Measurements from ENCODE around the gene ARID3A. TPM values are rescaled to one million over a fixed set of nuclear protein-coding genes. Genes with fewer than 3 reads are reported as not detected.

The ARID3A gene
- total RNA-seq, 3 donors from 2014 or later: 10.1 to 16.0 (median 14.5) TPM

DNA sequence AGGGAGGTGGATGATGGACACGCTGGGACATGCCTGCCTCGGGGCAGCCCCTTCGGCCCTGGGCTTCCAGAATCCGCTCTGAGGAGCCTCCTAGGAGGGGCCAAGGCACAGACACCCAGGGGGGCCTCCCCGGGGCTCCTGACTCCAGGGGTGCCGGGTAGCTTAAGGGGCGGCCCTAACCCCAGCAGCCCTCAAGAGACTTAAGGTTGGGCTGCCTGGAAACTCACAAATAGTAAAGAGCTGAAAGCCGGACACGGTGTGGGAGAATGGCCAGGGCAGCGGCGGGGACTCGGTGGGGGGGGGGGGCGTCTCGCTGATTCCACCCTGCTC is 7.7 kb downstream of the ARID3A start:
- no peaks in the 10 kb centered on the region for H3K9me3 ChIP-seq
- no peak for ATAC-seq
- intact Hi-C loops (cut with DNase I, micrococcal nuclease): no loop called here
- TF ChIP-seq, protein P1, sequence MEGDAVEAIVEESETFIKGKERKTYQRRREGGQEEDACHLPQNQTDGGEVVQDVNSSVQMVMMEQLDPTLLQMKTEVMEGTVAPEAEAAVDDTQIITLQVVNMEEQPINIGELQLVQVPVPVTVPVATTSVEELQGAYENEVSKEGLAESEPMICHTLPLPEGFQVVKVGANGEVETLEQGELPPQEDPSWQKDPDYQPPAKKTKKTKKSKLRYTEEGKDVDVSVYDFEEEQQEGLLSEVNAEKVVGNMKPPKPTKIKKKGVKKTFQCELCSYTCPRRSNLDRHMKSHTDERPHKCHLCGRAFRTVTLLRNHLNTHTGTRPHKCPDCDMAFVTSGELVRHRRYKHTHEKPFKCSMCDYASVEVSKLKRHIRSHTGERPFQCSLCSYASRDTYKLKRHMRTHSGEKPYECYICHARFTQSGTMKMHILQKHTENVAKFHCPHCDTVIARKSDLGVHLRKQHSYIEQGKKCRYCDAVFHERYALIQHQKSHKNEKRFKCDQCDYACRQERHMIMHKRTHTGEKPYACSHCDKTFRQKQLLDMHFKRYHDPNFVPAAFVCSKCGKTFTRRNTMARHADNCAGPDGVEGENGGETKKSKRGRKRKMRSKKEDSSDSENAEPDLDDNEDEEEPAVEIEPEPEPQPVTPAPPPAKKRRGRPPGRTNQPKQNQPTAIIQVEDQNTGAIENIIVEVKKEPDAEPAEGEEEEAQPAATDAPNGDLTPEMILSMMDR (IDR thresholded peaks at IDR 0.05): no peak
- no peak overlapping the region for H3K4me3 ChIP-seq
- no peak for DNase-seq
- peaks cover 29% of the 10 kb centered on the region for H3K4me1 ChIP-seq (ENCODE audit: low read depth)
- no peaks in the 10 kb centered on the region for H3K36me3 ChIP-seq (ENCODE audit: low read depth)

DNA sequence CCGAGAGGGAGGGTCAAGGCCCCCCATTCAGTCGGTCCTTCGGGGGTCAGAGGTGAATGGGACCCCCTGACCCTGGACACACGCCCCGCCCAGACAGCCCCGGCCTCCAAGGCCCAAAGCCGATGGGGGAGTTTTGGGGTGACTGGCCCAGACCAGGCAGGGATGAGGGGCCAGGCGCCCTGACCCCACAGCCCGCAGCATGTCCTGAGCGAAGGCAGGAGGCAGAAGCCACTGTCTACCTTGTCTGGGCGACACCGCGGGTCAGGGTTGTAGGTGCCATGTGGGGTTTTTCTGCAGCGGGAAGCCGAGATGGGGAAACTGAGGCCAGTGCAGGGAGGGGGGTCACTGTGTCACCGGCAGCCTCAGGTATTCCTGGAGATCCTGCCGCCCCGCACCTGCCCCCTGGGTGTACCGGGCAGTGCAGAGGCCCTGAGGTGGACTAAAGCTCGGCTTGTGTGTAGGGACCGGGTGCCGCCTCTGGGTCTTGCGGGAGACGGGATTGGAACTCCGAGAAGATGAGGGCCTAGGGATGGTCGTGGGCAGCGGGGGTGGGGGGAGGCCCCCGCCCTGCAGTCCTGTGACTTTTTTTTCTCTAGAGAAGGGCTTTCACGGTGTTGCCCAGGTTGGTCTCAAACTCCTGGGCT is 8.5 kb downstream of the ARID3A start:
- peak; percentile 5 for ATAC-seq
- DNase-seq: no peak
- H3K36me3 ChIP-seq (ENCODE audit: low read depth): no peaks in the 10 kb centered on the region

DNA sequence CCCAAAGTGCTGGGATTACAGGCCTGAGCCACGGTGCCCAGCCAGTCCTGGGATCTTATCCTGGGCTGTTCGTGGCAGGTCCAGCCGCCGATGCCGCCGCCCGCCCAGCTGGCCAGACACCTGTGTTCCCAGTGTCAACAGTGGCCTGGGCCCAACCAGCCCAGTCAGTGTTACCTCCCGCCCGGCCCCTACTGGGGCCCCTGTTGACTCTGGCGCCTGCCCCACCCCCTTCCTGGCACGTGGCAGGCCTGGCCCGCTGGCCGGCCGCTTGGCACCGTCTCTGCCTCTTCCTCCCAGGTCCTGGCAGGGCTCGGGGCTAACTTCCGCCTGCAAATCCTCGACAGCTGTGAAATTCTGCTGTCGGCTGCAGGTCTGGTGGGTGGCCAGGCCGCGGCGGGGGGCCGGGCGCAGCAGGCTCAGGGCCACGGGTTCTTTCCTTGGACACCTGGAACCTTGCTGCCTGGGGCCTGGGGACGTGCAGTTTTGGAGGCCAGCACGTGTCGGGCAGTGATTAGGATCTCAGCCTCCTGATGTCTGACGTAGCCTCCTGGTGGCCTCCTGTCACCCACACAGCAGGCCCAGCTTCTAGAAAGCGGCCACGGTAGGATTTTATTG is 9.1 kb downstream of the ARID3A start:
- peaks cover 29% of the 10 kb centered on the region for H3K4me1 ChIP-seq (ENCODE audit: low read depth)
- no peaks in the 10 kb centered on the region for H3K9me3 ChIP-seq
- TF ChIP-seq, protein P1 (IDR thresholded peaks at IDR 0.05): no peak
- peak; percentile 94 for ATAC-seq
- no peaks in the 10 kb centered on the region for H3K36me3 ChIP-seq (ENCODE audit: low read depth)
- intact Hi-C loops (cut with DNase I, micrococcal nuclease): no loop called here
- H3K4me3 ChIP-seq: no peak overlapping the region
- DNase-seq: peak; percentile 85 to 91 (median 91)

More for the DNA sequence above, 8.5 kb downstream of the ARID3A start:
- Histone ChIP-seq H3K4me3 (no peak overlapping the region), H3K4me1 (ENCODE audit: low read depth) (peaks cover 29% of the 10 kb centered on the region), H3K9me3 (no peaks in the 10 kb centered on the region)
- TF ChIP-seq, protein P1 (IDR thresholded peaks at IDR 0.05): no peak
- intact Hi-C loops (cut with DNase I, micrococcal nuclease): no loop called here

DNA sequence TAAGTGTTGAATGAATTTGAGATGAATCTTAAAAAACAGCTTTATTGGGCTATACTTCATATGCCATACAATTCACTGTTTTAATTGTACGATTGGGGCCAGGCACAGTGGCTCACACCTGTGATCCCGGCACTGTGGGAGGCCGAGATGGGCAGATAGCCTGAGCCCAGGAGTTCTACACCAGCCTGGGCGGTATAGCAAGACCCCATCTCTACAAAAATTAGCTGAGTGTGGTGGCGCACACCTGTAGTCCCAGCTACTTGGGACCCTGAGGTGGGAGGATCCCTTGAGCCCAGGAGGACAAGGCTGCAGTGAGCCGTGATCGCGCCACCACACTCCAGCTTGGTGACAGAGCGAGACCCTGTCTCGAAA is 10.3 kb downstream of the ARID3A start:
- DNase-seq: no peak
- intact Hi-C loops (cut with DNase I, micrococcal nuclease): no loop called here
- no peak for ATAC-seq
- Histone ChIP-seq H3K4me1 (ENCODE audit: low read depth) (peaks cover 37% of the 10 kb centered on the region), H3K4me3 (no peak overlapping the region), H3K9me3 (no peaks in the 10 kb centered on the region), H3K36me3 (ENCODE audit: low read depth) (no peaks in the 10 kb centered on the region)
- TF ChIP-seq, protein P1 (IDR thresholded peaks at IDR 0.05): no peak

DNA sequence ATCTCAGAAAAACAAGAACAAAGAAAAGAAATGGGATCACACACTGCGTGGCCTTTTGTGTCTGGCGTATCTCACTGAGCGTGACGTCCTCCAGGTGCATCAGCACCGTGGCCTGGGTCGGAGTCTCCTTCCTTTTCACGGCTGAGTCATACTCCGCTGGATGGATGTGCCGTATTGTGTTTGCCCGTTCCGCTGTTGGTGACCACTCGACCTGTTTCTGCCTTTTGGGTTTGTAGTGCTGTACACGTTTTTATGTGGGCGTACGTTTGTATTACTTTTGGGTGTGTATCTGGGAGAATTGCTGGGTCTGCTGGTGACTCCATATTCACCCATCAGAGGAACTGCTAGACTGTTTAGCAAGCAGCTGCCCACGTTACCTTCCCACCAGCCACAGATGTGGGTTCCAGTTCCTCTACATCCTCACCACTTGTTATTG is 11.4 kb downstream of the ARID3A start:
- DNase-seq (no peak), ATAC-seq (no peak)
- no peaks in the 10 kb centered on the region for H3K9me3 ChIP-seq
- TF ChIP-seq, protein P1 (IDR thresholded peaks at IDR 0.05): no peak
- H3K4me1 ChIP-seq (ENCODE audit: low read depth): peaks cover 48% of the 10 kb centered on the region
- intact Hi-C loops (cut with DNase I, micrococcal nuclease): no loop called here
- H3K4me3 ChIP-seq: no peak overlapping the region
- H3K36me3 ChIP-seq (ENCODE audit: low read depth): no peaks in the 10 kb centered on the region
